Prostate gland (tissue), 2 donors: ENCODE measurements around the gene RPS6KL1. TPM values are rescaled to one million over a fixed set of nuclear protein-coding genes. Genes with fewer than 3 reads are reported as not detected.

ENCODE experiments used
- DNase-seq: peaks from one replicate; pipeline ENCODE4 v3.0.0-alpha.2; 2019; ENCODE audit warnings: low spot score
- H3K27ac ChIP-seq, 2 donors: fragments of 200-600 bp; sonication (generic); 2 replicates each; pipeline ENCODE4 v1.5.1; 2017 to 2019
- H3K27me3 ChIP-seq: fragments of 200-600 bp; sonication (generic); replicated peaks from 2 replicates; pipeline ENCODE4 v1.5.1; 2019; ENCODE audit not compliant: insufficient read depth
- H3K36me3 ChIP-seq, 2 donors: fragments of 200-600 bp; sonication (generic); 1 replicate in 1 of 2; 2 replicates in 1 of 2; pipeline versions ENCODE4 v1.5.1 to v1.8.1; 2017 to 2019
- H3K4me1 ChIP-seq: fragments of 200-600 bp; sonication (generic); replicated peaks from 2 replicates; pipeline ENCODE4 v1.5.1; 2019
- H3K4me3 ChIP-seq, 2 donors: fragments of 200-600 bp; sonication (generic); 2 replicates each; pipeline ENCODE4 v1.5.1; 2017 to 2019
- H3K9me3 ChIP-seq: fragments of 200-600 bp; sonication (generic); 2 replicates; pipeline ENCODE4 v1.5.1; 2017
- POLR2A ChIP-seq: fragments of 450-650 bp; IDR thresholded peaks from one replicate; pipeline ENCODE4 v1.6.1; 2016; ENCODE audit warnings: antibody characterized with exemption, mild to moderate bottlenecking
- POLR2AphosphoS5 ChIP-seq: sonication (generic); formaldehyde crosslinking; IDR thresholded peaks from one replicate; pipeline ENCODE4 v1.6.1; 2017; ENCODE audit warnings: antibody characterized with exemption
- WGBS: methylation state at CpG from one replicate; pipeline ENCODE4 v1.1.5; 2018; 5-methylcytosine and 5-hydroxymethylcytosine counted together
- intact Hi-C: fragments of 100-400 bp; cut with DNase I; formaldehyde crosslinking; loops from one replicate; pipeline ENCODE4 v1.14.2; 2022
- total RNA-seq, 2 donors: library from RNA; depleted of rRNA; stranded (reverse); fragments of >200 nt; gene quantifications; one replicate each; pipeline ENCODE4 v1.1.0, GENCODE V29; 2016
- TF ChIP-seq, protein P1 (sequence below), 4 experiments: fragments of 200-600 bp in 2 of 4; fragments of 450-650 bp in 2 of 4; sonication (generic) in 2 of 4; IDR thresholded peaks; 1 replicate in 3 of 4; 2 replicates in 1 of 4; pipeline ENCODE4 v1.5.1; 2016 to 2019; ENCODE audit warnings: antibody characterized with exemption in 4 of 4, mild to moderate bottlenecking in 2 of 4, moderate library complexity in 2 of 4

Gene RPS6KL1
- total RNA-seq, 2 donors from 2014 or later: 1.5 to 15.1 TPM

- WGBS: 53% methylated on average over 18 of the region's 18 CpGs
- no peak for DNase-seq
- H3K36me3 ChIP-seq: no peaks in the 10 kb centered on the region
- H3K4me1 ChIP-seq: no peaks in the 10 kb centered on the region
- no peak overlapping the region for H3K27ac ChIP-seq
- H3K9me3 ChIP-seq: no peaks in the 10 kb centered on the region
- no peak overlapping the region for H3K4me3 ChIP-seq
- no peaks in the 10 kb centered on the region for H3K27me3 ChIP-seq
- intact Hi-C loops: no loop called here
- TF ChIP-seq, protein P1, sequence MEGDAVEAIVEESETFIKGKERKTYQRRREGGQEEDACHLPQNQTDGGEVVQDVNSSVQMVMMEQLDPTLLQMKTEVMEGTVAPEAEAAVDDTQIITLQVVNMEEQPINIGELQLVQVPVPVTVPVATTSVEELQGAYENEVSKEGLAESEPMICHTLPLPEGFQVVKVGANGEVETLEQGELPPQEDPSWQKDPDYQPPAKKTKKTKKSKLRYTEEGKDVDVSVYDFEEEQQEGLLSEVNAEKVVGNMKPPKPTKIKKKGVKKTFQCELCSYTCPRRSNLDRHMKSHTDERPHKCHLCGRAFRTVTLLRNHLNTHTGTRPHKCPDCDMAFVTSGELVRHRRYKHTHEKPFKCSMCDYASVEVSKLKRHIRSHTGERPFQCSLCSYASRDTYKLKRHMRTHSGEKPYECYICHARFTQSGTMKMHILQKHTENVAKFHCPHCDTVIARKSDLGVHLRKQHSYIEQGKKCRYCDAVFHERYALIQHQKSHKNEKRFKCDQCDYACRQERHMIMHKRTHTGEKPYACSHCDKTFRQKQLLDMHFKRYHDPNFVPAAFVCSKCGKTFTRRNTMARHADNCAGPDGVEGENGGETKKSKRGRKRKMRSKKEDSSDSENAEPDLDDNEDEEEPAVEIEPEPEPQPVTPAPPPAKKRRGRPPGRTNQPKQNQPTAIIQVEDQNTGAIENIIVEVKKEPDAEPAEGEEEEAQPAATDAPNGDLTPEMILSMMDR (IDR thresholded peaks at IDR 0.05): peak in 2 of 4 experiments; percentile 18 to 51
- TF ChIP-seq POLR2AphosphoS5 (no peak), POLR2A (no peak)
Observed at GRCh38 chr14:74952697-74953484, 29.8 kb upstream of the RPS6KL1 start.

DNA sequence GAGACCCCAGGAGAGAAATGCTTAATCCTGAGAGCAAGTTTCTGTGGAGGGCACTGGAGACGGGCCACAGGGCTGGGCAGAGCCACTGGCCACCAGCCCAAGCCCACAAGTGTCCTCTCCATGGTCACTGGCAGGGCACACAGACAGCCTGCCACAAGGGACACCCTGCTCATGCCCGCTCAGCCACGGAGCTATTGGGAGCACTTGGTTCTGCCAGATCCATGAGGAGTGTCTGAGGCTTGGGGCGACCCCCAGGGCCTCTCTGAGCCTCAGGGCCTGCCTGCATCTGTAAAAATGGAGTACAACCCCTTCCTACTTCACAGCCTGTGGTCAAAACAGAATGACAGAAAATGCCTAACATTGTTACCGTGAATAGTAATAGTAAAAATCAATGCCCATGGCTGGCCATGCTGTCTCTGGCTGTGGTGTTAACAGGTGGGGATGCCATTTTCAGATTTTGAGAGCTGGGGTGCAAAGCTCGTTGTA lies 29.2 kb upstream of the RPS6KL1 start:
- Histone ChIP-seq H3K36me3 (no peaks in the 10 kb centered on the region), H3K4me3 (no peak overlapping the region), H3K27ac (no peak overlapping the region), H3K9me3 (no peaks in the 10 kb centered on the region), H3K27me3 (no peaks in the 10 kb centered on the region), H3K4me1 (no peaks in the 10 kb centered on the region)
- TF ChIP-seq, protein P1 (IDR thresholded peaks at IDR 0.05): no peak
- WGBS: 76% methylated on average over 6 of the region's 6 CpGs
- no peak for DNase-seq
- intact Hi-C loops: no loop called here

- H3K4me1 ChIP-seq: no peaks in the 10 kb centered on the region
- WGBS: 77% methylated on average over 15 of the region's 15 CpGs
- no peak overlapping the region for H3K27ac ChIP-seq
- DNase-seq: no peak
- no peak for TF ChIP-seq POLR2AphosphoS5
- no peak for TF ChIP-seq POLR2A
- TF ChIP-seq, protein P1 (IDR thresholded peaks at IDR 0.05): no peak
- H3K9me3 ChIP-seq: no peaks in the 10 kb centered on the region
- no peaks in the 10 kb centered on the region for H3K27me3 ChIP-seq
- H3K36me3 ChIP-seq: no peaks in the 10 kb centered on the region
- no peak overlapping the region for H3K4me3 ChIP-seq
- intact Hi-C loops: no loop called here
Observed at GRCh38 chr14:74951443-74952179, 28.6 kb upstream of the RPS6KL1 start.

- H3K4me3 ChIP-seq: no peak overlapping the region
- DNase-seq: no peak
- H3K4me1 ChIP-seq: no peaks in the 10 kb centered on the region
- no peaks in the 10 kb centered on the region for H3K36me3 ChIP-seq
- WGBS: 75% methylated on average over 9 of the region's 9 CpGs
- intact Hi-C loops: no loop called here
- no peaks in the 10 kb centered on the region for H3K27me3 ChIP-seq
- H3K27ac ChIP-seq: no peak overlapping the region
- H3K9me3 ChIP-seq: no peaks in the 10 kb centered on the region
- TF ChIP-seq POLR2AphosphoS5 (no peak), POLR2A (no peak)
- TF ChIP-seq, protein P1 (IDR thresholded peaks at IDR 0.05): no peak
Observed at GRCh38 chr14:74950795-74951442, 27.9 kb upstream of the RPS6KL1 start.
